Smooth muscle cell (in vitro differentiated cells): ENCODE results near the gene ZNF416. TPM values are rescaled to one million over a fixed set of nuclear protein-coding genes. Genes with fewer than 3 reads are reported as not detected.

ENCODE experiments used
- DNase-seq: peaks from one replicate; lab custom pipeline; 2025; ENCODE audit not compliant: unreplicated experiment; lab: John Stamatoyannopoulos, UW
- H2AFZ ChIP-seq: fragments of 200-600 bp; sonication (generic); 2 replicates; pipeline ENCODE4 v1.6.0; 2016; ENCODE audit warnings: antibody characterized with exemption, low read depth, mild to moderate bottlenecking
- H3F3A ChIP-seq: fragments of 200-600 bp; sonication (generic); 2 replicates; pipeline ENCODE4 v1.6.0; 2017; ENCODE audit warnings: antibody characterized with exemption, low read depth
- H3K27ac ChIP-seq: fragments of 200-600 bp; sonication (generic); 2 replicates; pipeline ENCODE4 v1.5.1; 2016; ENCODE audit warnings: low read depth, mild to moderate bottlenecking
- H3K27me3 ChIP-seq: fragments of 200-600 bp; sonication (generic); 2 replicates; pipeline ENCODE4 v1.6.1; 2016; ENCODE audit warnings: low read depth, mild to moderate bottlenecking
- H3K36me3 ChIP-seq: fragments of 200-600 bp; sonication (generic); 2 replicates; pipeline ENCODE4 v1.5.1; 2016; ENCODE audit warnings: low read depth
- H3K4me1 ChIP-seq: fragments of 200-600 bp; sonication (generic); 2 replicates; pipeline ENCODE4 v1.5.1; 2016; ENCODE audit warnings: low read depth
- H3K4me2 ChIP-seq: fragments of 200-600 bp; sonication (generic); 2 replicates; pipeline ENCODE4 v1.6.0; 2016; ENCODE audit warnings: mild to moderate bottlenecking
- H3K4me3 ChIP-seq: fragments of 200-600 bp; sonication (generic); 2 replicates; pipeline ENCODE4 v1.5.1; 2016; ENCODE audit warnings: mild to moderate bottlenecking
- H3K79me2 ChIP-seq: fragments of 200-600 bp; sonication (generic); 2 replicates; pipeline ENCODE4 v1.6.0; 2016; ENCODE audit warnings: low read depth, mild to moderate bottlenecking
- H3K9ac ChIP-seq: fragments of 200-600 bp; sonication (generic); 2 replicates; pipeline ENCODE4 v1.6.0; 2016; ENCODE audit warnings: low read depth
- H3K9me3 ChIP-seq: fragments of 200-600 bp; sonication (generic); replicated peaks from 2 replicates; pipeline ENCODE4 v1.5.1; 2016; ENCODE audit warnings: low read depth
- H4K20me1 ChIP-seq: fragments of 200-600 bp; sonication (generic); 2 replicates; pipeline ENCODE4 v1.6.0; 2016; ENCODE audit warnings: low read depth
- CTCF ChIP-seq: fragments of 200-600 bp; sonication (generic); IDR thresholded peaks from 2 replicates; pipeline ENCODE4 v1.5.1; 2017; ENCODE audit warnings: borderline replicate concordance, mild to moderate bottlenecking, antibody characterized with exemption; ENCODE audit not compliant: insufficient read depth, poor library complexity, severe bottlenecking
- WGBS: methylation state at CpG from one replicate; pipeline ENCODE4 v1.1.7; 2016; ENCODE audit warnings: low lambda C conversion rate; 5-methylcytosine and 5-hydroxymethylcytosine counted together
- polyA plus RNA-seq: library from polyadenylated mRNA; unstranded; fragments of >200 nt; fragmentation: Nextera tagmentation; extraction: Ambion mirVana; gene quantifications from 2 replicates; pipeline ENCODE4 v1.2.1, GENCODE V29; 2016
- total RNA-seq: library from RNA; depleted of rRNA; stranded (reverse); fragments of >200 nt; gene quantifications from 2 replicates; pipeline ENCODE4 v1.2.3, GENCODE V29; 2014

Gene ZNF416
- total and polyA plus RNA-seq, 2 experiments from 2014 or later, result 3.6 to 6.6 TPM

- peaks cover 33% of the 10 kb centered on the region for H3K36me3 ChIP-seq
- H4K20me1 ChIP-seq, result no peaks in the 10 kb centered on the region
- peak overlapping the region; percentile 98 for H3K4me3 ChIP-seq
- no peak for DNase-seq
- no peak overlapping the region for H3K27ac ChIP-seq
- 94% methylated on average over 3 of the region's 3 CpGs for WGBS
- no peaks in the 10 kb centered on the region for H3K4me1 ChIP-seq
- no peak overlapping the region for H3K9ac ChIP-seq
- no peak for TF ChIP-seq CTCF
- H3K79me2 ChIP-seq, result peaks cover 60% of the 10 kb centered on the region
- H3K27me3 ChIP-seq, result no peaks in the 10 kb centered on the region
- H3K4me2 ChIP-seq, result peak overlapping the region; percentile 95
- no peaks in the 10 kb centered on the region for H3F3A ChIP-seq
- H3K9me3 ChIP-seq, result peaks cover 27% of the 10 kb centered on the region
- H2AFZ ChIP-seq, result no peak overlapping the region
Measured at GRCh38 chr19:57615346-57615745, 36.6 kb upstream of the ZNF416 start.

- no peaks in the 10 kb centered on the region for H4K20me1 ChIP-seq
- H3K79me2 ChIP-seq, result peaks cover 48% of the 10 kb centered on the region
- TF ChIP-seq CTCF, result no peak
- no peaks in the 10 kb centered on the region for H3K27me3 ChIP-seq
- H2AFZ ChIP-seq, result peak within 1 kb of the TSS; percentile 97
- peak within 1 kb of the TSS; percentile 98 for H3K4me3 ChIP-seq
- peak within 1 kb of the TSS; percentile 87 for H3K9ac ChIP-seq
- DNase-seq, result peak; percentile 43
- H3K27ac ChIP-seq, result peak within 1 kb of the TSS; percentile 17
- no peaks in the 10 kb centered on the region for H3K4me1 ChIP-seq
- WGBS, result 2% methylated on average over 60 of the region's 64 CpGs
- H3K9me3 ChIP-seq, result peaks cover 15% of the 10 kb centered on the region
- H3F3A ChIP-seq, result no peaks in the 10 kb centered on the region
- peak within 1 kb of the TSS; percentile 95 for H3K4me2 ChIP-seq
- H3K36me3 ChIP-seq, result peaks cover 21% of the 10 kb centered on the region
Measured at GRCh38 chr19:57613941-57614743, 35.4 kb upstream of the ZNF416 start, which contains the start of gene ZNF134. ZNF134 (plus strand) TSS chr19:57614242; CDS start chr19:57619469, 5,227 bp downstream.

- H3K36me3 ChIP-seq, result peaks cover 11% of the 10 kb centered on the region
- 90% methylated on average over 4 of the region's 4 CpGs for WGBS
- peaks cover 22% of the 10 kb centered on the region for H3K79me2 ChIP-seq
- no peaks in the 10 kb centered on the region for H3K27me3 ChIP-seq
- H3K4me3 ChIP-seq, result no peak overlapping the region
- H3K27ac ChIP-seq, result no peak overlapping the region
- H3F3A ChIP-seq, result no peaks in the 10 kb centered on the region
- H3K9ac ChIP-seq, result no peak overlapping the region
- H3K4me2 ChIP-seq, result no peak overlapping the region
- H4K20me1 ChIP-seq, result no peaks in the 10 kb centered on the region
- no peak for TF ChIP-seq CTCF
- DNase-seq, result no peak
- no peaks in the 10 kb centered on the region for H3K4me1 ChIP-seq
- H3K9me3 ChIP-seq, result no peaks in the 10 kb centered on the region
- H2AFZ ChIP-seq, result no peak overlapping the region
Measured at GRCh38 chr19:57611113-57611512, 32.4 kb upstream of the ZNF416 start.
